GM23338 (cell line): ENCODE measurements around the gene RNASET2. TPM values are rescaled to one million over a fixed set of nuclear protein-coding genes. Genes with fewer than 3 reads are reported as not detected.

Experiments used
- ATAC-seq: fragments of 200-7000 bp; cut with Tn5 transposase; 3 replicates; pipeline ENCODE4 v1.9.1; 2020
- DNase-seq: peaks from one replicate; pipeline ENCODE4 v3.0.0-alpha.2; 2015; ENCODE audit warnings: low spot score
- H2AFZ ChIP-seq: fragments of 200-600 bp; sonication (generic); 2 replicates; pipeline ENCODE4 v1.8.0; 2016; ENCODE audit warnings: antibody characterized with exemption, mild to moderate bottlenecking, moderate library complexity
- H3F3A ChIP-seq: fragments of 200-600 bp; sonication (generic); replicated peaks from 2 replicates; pipeline ENCODE4 v1.8.0; 2017; ENCODE audit warnings: antibody characterized with exemption, mixed run types, low read depth
- H3K27ac ChIP-seq: fragments of 200-600 bp; sonication (generic); 2 replicates; pipeline ENCODE4 v1.6.1; 2016; ENCODE audit warnings: low read depth
- H3K27me3 ChIP-seq: fragments of 200-600 bp; sonication (generic); 2 replicates; pipeline ENCODE4 v1.8.0; 2016; ENCODE audit warnings: mild to moderate bottlenecking, mixed run types, moderate library complexity; ENCODE audit not compliant: insufficient read depth
- H3K36me3 ChIP-seq: fragments of 200-600 bp; sonication (generic); 2 replicates; pipeline ENCODE4 v1.8.0; 2016; ENCODE audit warnings: mild to moderate bottlenecking; ENCODE audit not compliant: insufficient read depth
- H3K4me1 ChIP-seq: fragments of 200-600 bp; sonication (generic); 2 replicates; pipeline ENCODE4 v1.8.0; 2016; ENCODE audit warnings: mild to moderate bottlenecking, moderate library complexity; ENCODE audit not compliant: insufficient read depth
- H3K4me2 ChIP-seq: fragments of 200-600 bp; sonication (generic); 2 replicates; pipeline ENCODE4 v1.7.1; 2017; ENCODE audit warnings: mixed run types
- H3K4me3 ChIP-seq: fragments of 200-600 bp; sonication (generic); 2 replicates; pipeline ENCODE4 v1.6.1; 2016; ENCODE audit warnings: mixed run types
- H3K79me2 ChIP-seq: fragments of 200-600 bp; sonication (generic); replicated peaks from 2 replicates; pipeline ENCODE4 v1.8.0; 2017; ENCODE audit warnings: mild to moderate bottlenecking; ENCODE audit not compliant: insufficient read depth
- H3K9me2 ChIP-seq: fragments of 200-600 bp; sonication (generic); 2 replicates; pipeline ENCODE4 v1.8.0; 2017; ENCODE audit not compliant: insufficient read depth
- H4K20me1 ChIP-seq: fragments of 200-600 bp; sonication (generic); replicated peaks from 2 replicates; pipeline ENCODE4 v1.8.0; 2017; ENCODE audit warnings: mild to moderate bottlenecking; ENCODE audit not compliant: insufficient read depth
- H3K27ac Mint-ChIP-seq: 2 replicates; pipeline ENCODE4 v1.8.0; 2020; ENCODE audit warnings: inconsistent platforms, mild to moderate bottlenecking, moderate library complexity, mixed read lengths
- H3K27me3 Mint-ChIP-seq: 3 replicates; pipeline ENCODE4 v1.8.0; 2022; ENCODE audit warnings: low read depth, mild to moderate bottlenecking, moderate library complexity, mixed read lengths, inconsistent platforms; ENCODE audit not compliant: insufficient read depth, poor library complexity
- H3K36me3 Mint-ChIP-seq: 3 replicates; pipeline ENCODE4 v1.8.0; 2021; ENCODE audit warnings: low read depth, mild to moderate bottlenecking, inconsistent platforms, moderate library complexity, mixed read lengths
- H3K4me1 Mint-ChIP-seq: 3 replicates; pipeline ENCODE4 v1.8.0; 2020; ENCODE audit warnings: mild to moderate bottlenecking, inconsistent platforms, mixed read lengths
- H3K4me3 Mint-ChIP-seq: 3 replicates; pipeline ENCODE4 v1.8.0; 2021; ENCODE audit warnings: moderate library complexity, mild to moderate bottlenecking, inconsistent platforms, mixed read lengths
- H3K9me3 Mint-ChIP-seq: 3 replicates; pipeline ENCODE4 v1.8.0; 2020; ENCODE audit warnings: moderate library complexity, mild to moderate bottlenecking, inconsistent platforms, mixed read lengths
- CREB1 ChIP-seq: fragments of 250-450 bp; sonication (Bioruptor Pico); IDR thresholded peaks from 2 replicates; pipeline ENCODE4 v1.5.0; 2020; ENCODE audit warnings: low read depth, mild to moderate bottlenecking, moderate library complexity
- CTCF ChIP-seq, 2 experiments: fragments of 200-600 bp in 1 of 2; sonication (generic) in 1 of 2; conservative IDR thresholded peaks; 2 replicates each; pipeline versions ENCODE4 v1.5.1 to v1.6.1; 2016 to 2017; ENCODE audit warnings: antibody characterized with exemption in 2 of 2, low read depth in 2 of 2, mild to moderate bottlenecking in 2 of 2, moderate library complexity in 1 of 2
- ETS1 ChIP-seq: IDR thresholded peaks from 2 replicates; pipeline ENCODE4 v1.6.1; 2016; ENCODE audit warnings: antibody characterized with exemption
- EZH2 ChIP-seq: fragments of 200-600 bp; sonication (generic); IDR thresholded peaks from one replicate; pipeline ENCODE4 v1.8.0; 2017; ENCODE audit warnings: antibody characterized with exemption, mild to moderate bottlenecking, low read depth; ENCODE audit not compliant: unreplicated experiment
- JUNB ChIP-seq: IDR thresholded peaks from one replicate; pipeline ENCODE4 v1.6.1; 2016; ENCODE audit warnings: antibody characterized with exemption; ENCODE audit not compliant: unreplicated experiment
- NANOG ChIP-seq: IDR thresholded peaks from 2 replicates; pipeline ENCODE4 v1.6.1; 2016; ENCODE audit warnings: antibody characterized with exemption, borderline replicate concordance
- POLR2AphosphoS5 ChIP-seq: IDR thresholded peaks from 2 replicates; pipeline ENCODE4 v1.6.1; 2016; ENCODE audit warnings: antibody characterized with exemption, low read depth
- REST ChIP-seq: IDR thresholded peaks from one replicate; pipeline ENCODE4 v1.6.1; 2018; ENCODE audit warnings: antibody characterized with exemption; ENCODE audit not compliant: unreplicated experiment
- STAT1 ChIP-seq: IDR thresholded peaks from one replicate; pipeline ENCODE4 v1.6.1; 2016; ENCODE audit warnings: antibody characterized with exemption; ENCODE audit not compliant: unreplicated experiment
- ZNF114 ChIP-seq: fragments of 250-450 bp; sonication (Bioruptor Pico); IDR thresholded peaks from 2 replicates; pipeline ENCODE4 v1.5.0; 2020; ENCODE audit warnings: mild to moderate bottlenecking, moderate library complexity
- ZNF331 ChIP-seq: fragments of 250-450 bp; sonication (Bioruptor Pico); IDR thresholded peaks from 2 replicates; pipeline ENCODE4 v1.5.0; 2020; ENCODE audit warnings: low read depth, mild to moderate bottlenecking, moderate library complexity
- polyA plus RNA-seq: library from polyadenylated mRNA; unstranded; fragments of >200 nt; fragmentation: Nextera tagmentation; extraction: Ambion mirVana; gene quantifications from 2 replicates; pipeline ENCODE4 v1.2.1, GENCODE V29; 2016
- total RNA-seq: library from RNA; depleted of rRNA; stranded (reverse); fragments of >200 nt; shearing (Covaris generic); gene quantifications from 2 replicates; pipeline ENCODE4 v1.2.3, GENCODE V29; 2014

RNASET2 gene
- total and polyA plus RNA-seq, 2 experiments from 2014 or later, result 40.5 to 62.8 TPM

- H3K79me2 ChIP-seq, result no peaks in the 10 kb centered on the region
- ATAC-seq, result no peak
- H3K4me1 Mint-ChIP-seq, result peaks cover 11% of the 10 kb centered on the region
- H3K4me2 ChIP-seq, result no peak overlapping the region
- no peak overlapping the region for H3K27ac ChIP-seq
- no peaks in the 10 kb centered on the region for H3K27me3 ChIP-seq
- no peak for TF ChIP-seq REST
- no peak for TF ChIP-seq CREB1
- TF ChIP-seq EZH2, result no peak
- no peak for TF ChIP-seq STAT1
- no peak for TF ChIP-seq ZNF331 (CRISPR knock-in tag)
- no peak for TF ChIP-seq ETS1
- TF ChIP-seq CTCF (conservative IDR thresholded peaks at IDR 0.05; ENCODE audit: low read depth in 2 of 2), result no peak
- TF ChIP-seq ZNF114 (CRISPR knock-in tag), result no peak
- no peak for TF ChIP-seq JUNB
- H3K4me3 ChIP-seq, result no peak overlapping the region
- H3K9me2 ChIP-seq, result no peaks in the 10 kb centered on the region
- no peak overlapping the region for H2AFZ ChIP-seq
- H3K4me3 Mint-ChIP-seq, result no peak overlapping the region
- H3K36me3 ChIP-seq, result peaks cover 6% of the 10 kb centered on the region; the same call in 1 of the 2 replicates
- peaks cover 11% of the 10 kb centered on the region for H3K4me1 ChIP-seq
- DNase-seq, result no peak
- no peaks in the 10 kb centered on the region for H3F3A ChIP-seq
- peaks cover 60% of the 10 kb centered on the region for H3K9me3 Mint-ChIP-seq
- peaks cover 11% of the 10 kb centered on the region for H3K27me3 Mint-ChIP-seq
- H4K20me1 ChIP-seq, result no peaks in the 10 kb centered on the region
- no peak overlapping the region for H3K27ac Mint-ChIP-seq
- peaks cover 83% of the 10 kb centered on the region for H3K36me3 Mint-ChIP-seq
Observed at GRCh38 chr6:166969390-166970002, 13.1 kb upstream of the RNASET2 start.

GRCh38 chr6:166966268-166966667 is 9.9 kb upstream of the RNASET2 start:
- Mint-ChIP-seq H3K4me1 (no peaks in the 10 kb centered on the region), H3K27ac (no peak overlapping the region), H3K27me3 (peaks cover 8% of the 10 kb centered on the region), H3K4me3 (no peak overlapping the region), H3K9me3 (peaks cover 76% of the 10 kb centered on the region), H3K36me3 (peaks cover 73% of the 10 kb centered on the region)
- no peak overlapping the region for H3K27ac ChIP-seq
- ATAC-seq (no peak), DNase-seq (no peak)
- no peak overlapping the region for H3K4me3 ChIP-seq
- no peak overlapping the region for H3K4me2 ChIP-seq
- no peaks in the 10 kb centered on the region for H3K79me2 ChIP-seq
- H2AFZ ChIP-seq, result no peak overlapping the region
- H3F3A ChIP-seq, result no peaks in the 10 kb centered on the region
- H3K27me3 ChIP-seq, result no peaks in the 10 kb centered on the region
- H3K4me1 ChIP-seq, result no peaks in the 10 kb centered on the region
- no peaks in the 10 kb centered on the region for H3K9me2 ChIP-seq
- H3K36me3 ChIP-seq, result peaks cover 6% of the 10 kb centered on the region; the same call in 1 of the 2 replicates
- H4K20me1 ChIP-seq, result no peaks in the 10 kb centered on the region
- no peak for TF ChIP-seq ZNF114 (CRISPR knock-in tag)
- no peak for TF ChIP-seq ETS1
- TF ChIP-seq POLR2AphosphoS5, result no peak
- TF ChIP-seq NANOG, result no peak
